HPDE6-E6E7 (cell line): Measurements from ENCODE around the gene NETO1.

Source experiments
- DNase-seq: peaks from one replicate; pipeline ENCODE4 v3.0.0; 2011; ENCODE audit warnings: missing footprints; ENCODE audit errors: extremely low spot score

Gene NETO1

GRCh38 chr18:72867746-72868584, at the start of gene NETO1:
NETO1 (minus strand) TSS chr18:72867987; CDS start chr18:72867291, 696 bp downstream.
- peak; percentile 27 for DNase-seq

- DNase-seq, result no peak
Measured at GRCh38 chr18:72910045-72910444, 42.3 kb upstream of the NETO1 start.

- DNase-seq, result no peak
Measured at GRCh38 chr18:72908181-72908580, 40.4 kb upstream of the NETO1 start.

- no peak for DNase-seq
Measured at GRCh38 chr18:72903033-72903432, 35.2 kb upstream of the NETO1 start.

GRCh38 chr18:72899338-72899737, 31.6 kb upstream of the NETO1 start:
- DNase-seq, result no peak

GRCh38 chr18:72898870-72899269, 31.1 kb upstream of the NETO1 start:
- no peak for DNase-seq

- DNase-seq, result no peak
Measured at GRCh38 chr18:72895548-72895947, 27.8 kb upstream of the NETO1 start.

- DNase-seq, result no peak
Measured at GRCh38 chr18:72878561-72878960, 10.8 kb upstream of the NETO1 start.

- DNase-seq, result no peak
Measured at GRCh38 chr18:72878143-72878542, 10.4 kb upstream of the NETO1 start.

GRCh38 chr18:72871091-72871490, 3.3 kb upstream of the NETO1 start:
- DNase-seq, result peak; percentile 31

- DNase-seq, result no peak
Measured at GRCh38 chr18:72869226-72870185, 1.7 kb upstream of the NETO1 start.

GRCh38 chr18:72868585-72869225, 918 bp upstream of the NETO1 start:
- DNase-seq, result no peak

- peak; percentile 15 for DNase-seq
Measured at GRCh38 chr18:72866901-72867745, 664 bp downstream of the NETO1 start.

GRCh38 chr18:72866442-72866900, 1.3 kb downstream of the NETO1 start:
- no peak for DNase-seq

GRCh38 chr18:72863754-72864153, 4.0 kb downstream of the NETO1 start:
- DNase-seq, result no peak

- DNase-seq, result no peak
Measured at GRCh38 chr18:72859088-72859487, 8.7 kb downstream of the NETO1 start.

- no peak for DNase-seq
Measured at GRCh38 chr18:72849671-72850070, 18.1 kb downstream of the NETO1 start.

GRCh38 chr18:72848503-72849237, 19.1 kb downstream of the NETO1 start:
- no peak for DNase-seq

GRCh38 chr18:72847771-72848170, 20.0 kb downstream of the NETO1 start:
- no peak for DNase-seq
